Measurements from ENCODE around the gene RIMS4.

DNA sequence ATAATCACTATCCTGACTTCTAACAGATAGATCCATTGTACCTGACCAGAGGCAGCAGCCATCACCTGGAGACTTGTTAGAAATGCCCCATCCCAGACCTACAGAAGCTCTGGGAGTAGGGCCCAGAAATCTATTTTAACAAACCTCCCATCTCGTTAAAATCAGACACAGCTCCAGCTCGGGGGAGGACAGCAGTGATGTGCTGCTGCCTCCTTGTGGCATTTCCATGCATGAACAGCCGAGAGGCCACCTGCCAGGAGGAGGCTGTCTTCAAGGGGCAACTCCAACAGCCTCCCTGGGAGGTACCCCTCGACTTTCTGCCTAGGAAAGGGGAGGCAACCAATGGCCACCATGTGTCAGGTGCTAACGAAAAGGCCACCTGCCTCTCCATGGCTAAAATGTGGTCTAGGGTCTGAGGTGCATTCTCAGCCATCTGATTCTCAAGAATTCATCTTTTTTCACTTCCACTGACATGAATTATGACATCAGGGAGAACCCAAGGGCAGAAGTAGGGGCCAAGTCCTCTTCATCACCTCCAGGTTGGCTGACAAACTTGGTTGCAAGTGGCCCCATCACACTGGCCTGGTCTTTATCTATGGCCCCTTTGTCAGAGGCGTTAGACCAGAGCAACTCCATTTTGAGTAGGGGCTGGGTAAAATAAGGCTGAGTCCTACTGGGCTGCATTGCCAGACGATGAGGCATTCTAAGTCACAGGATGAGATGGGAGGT lies 76.8 kb downstream of the RIMS4 start:
- TF ChIP-seq SIN3A (IDR thresholded peaks at IDR 0.05; ENCODE audit: borderline replicate concordance, insufficient read depth, low read depth, low read length), result no peak
- TF ChIP-seq, protein P1, sequence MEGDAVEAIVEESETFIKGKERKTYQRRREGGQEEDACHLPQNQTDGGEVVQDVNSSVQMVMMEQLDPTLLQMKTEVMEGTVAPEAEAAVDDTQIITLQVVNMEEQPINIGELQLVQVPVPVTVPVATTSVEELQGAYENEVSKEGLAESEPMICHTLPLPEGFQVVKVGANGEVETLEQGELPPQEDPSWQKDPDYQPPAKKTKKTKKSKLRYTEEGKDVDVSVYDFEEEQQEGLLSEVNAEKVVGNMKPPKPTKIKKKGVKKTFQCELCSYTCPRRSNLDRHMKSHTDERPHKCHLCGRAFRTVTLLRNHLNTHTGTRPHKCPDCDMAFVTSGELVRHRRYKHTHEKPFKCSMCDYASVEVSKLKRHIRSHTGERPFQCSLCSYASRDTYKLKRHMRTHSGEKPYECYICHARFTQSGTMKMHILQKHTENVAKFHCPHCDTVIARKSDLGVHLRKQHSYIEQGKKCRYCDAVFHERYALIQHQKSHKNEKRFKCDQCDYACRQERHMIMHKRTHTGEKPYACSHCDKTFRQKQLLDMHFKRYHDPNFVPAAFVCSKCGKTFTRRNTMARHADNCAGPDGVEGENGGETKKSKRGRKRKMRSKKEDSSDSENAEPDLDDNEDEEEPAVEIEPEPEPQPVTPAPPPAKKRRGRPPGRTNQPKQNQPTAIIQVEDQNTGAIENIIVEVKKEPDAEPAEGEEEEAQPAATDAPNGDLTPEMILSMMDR (IDR thresholded peaks at IDR 0.05), result peak; percentile 98
